Skeletal muscle satellite cell (primary cell): Measurements from ENCODE around the gene PAK4.

Experiments
- H3K27me3 ChIP-seq: 2 replicates; pipeline ENCODE4 v1.7.0; 2013; ENCODE audit warnings: low read length; ENCODE audit not compliant: control insufficient read depth, insufficient read depth
- H3K36me3 ChIP-seq: 2 replicates; pipeline ENCODE4 v1.7.0; 2013; ENCODE audit warnings: mild to moderate bottlenecking, control low read depth, low read length; ENCODE audit not compliant: insufficient read depth
- H3K4me1 ChIP-seq: 2 replicates; pipeline ENCODE4 v1.7.0; 2013; ENCODE audit warnings: low read length; ENCODE audit not compliant: control insufficient read depth, insufficient read depth
- H3K4me2 ChIP-seq: 2 replicates; pipeline ENCODE4 v1.7.0; 2013; ENCODE audit warnings: mild to moderate bottlenecking, low read length
- H3K4me3 ChIP-seq: 2 replicates; pipeline ENCODE4 v1.7.0; 2013; ENCODE audit warnings: low read length
- H3K9ac ChIP-seq: 2 replicates; pipeline ENCODE4 v1.7.0; 2013; ENCODE audit warnings: mild to moderate bottlenecking, low read depth, low read length, moderate library complexity
- H3K9me3 ChIP-seq: replicated peaks from 2 replicates; pipeline ENCODE4 v1.7.0; 2013; ENCODE audit warnings: mild to moderate bottlenecking, control low read depth, low read length

PAK4 gene

DNA sequence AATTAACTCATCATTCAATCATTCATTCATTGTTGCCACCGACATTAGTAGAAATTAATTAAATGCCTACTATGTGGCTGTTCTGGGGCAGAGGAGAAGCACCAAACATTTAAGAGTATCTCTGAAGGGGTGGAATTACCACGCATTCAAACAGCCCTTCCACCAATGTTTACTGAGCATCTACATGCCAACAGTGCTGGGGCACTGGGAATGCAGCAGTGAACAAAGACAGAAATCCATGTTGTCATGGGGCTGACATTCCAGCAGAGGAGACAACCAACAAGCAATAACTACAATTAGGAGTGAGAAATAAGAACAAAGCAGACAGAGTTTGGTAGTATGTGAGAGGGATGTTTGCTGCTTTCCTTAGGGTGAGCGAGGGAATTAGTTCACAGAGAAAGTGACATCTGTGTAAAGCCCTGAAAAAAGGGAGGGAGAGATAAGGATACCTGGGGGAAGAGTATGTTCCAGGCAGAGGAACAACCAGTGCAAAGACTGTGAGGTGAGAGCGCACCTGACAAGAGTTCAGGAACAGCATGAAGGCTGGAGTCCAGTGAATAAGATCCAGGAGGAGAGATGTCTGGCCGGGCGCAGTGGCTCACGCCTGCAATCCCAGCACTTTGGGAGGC, 1.3 kb upstream of the PAK4 start:
- no peak overlapping the region for H3K9ac ChIP-seq
- H3K4me1 ChIP-seq: peaks cover 30% of the 10 kb centered on the region
- peaks cover 6% of the 10 kb centered on the region for H3K27me3 ChIP-seq
- no peak overlapping the region for H3K4me2 ChIP-seq
- no peaks in the 10 kb centered on the region for H3K9me3 ChIP-seq
- H3K36me3 ChIP-seq: no peaks in the 10 kb centered on the region
- H3K4me3 ChIP-seq: no peak overlapping the region

DNA sequence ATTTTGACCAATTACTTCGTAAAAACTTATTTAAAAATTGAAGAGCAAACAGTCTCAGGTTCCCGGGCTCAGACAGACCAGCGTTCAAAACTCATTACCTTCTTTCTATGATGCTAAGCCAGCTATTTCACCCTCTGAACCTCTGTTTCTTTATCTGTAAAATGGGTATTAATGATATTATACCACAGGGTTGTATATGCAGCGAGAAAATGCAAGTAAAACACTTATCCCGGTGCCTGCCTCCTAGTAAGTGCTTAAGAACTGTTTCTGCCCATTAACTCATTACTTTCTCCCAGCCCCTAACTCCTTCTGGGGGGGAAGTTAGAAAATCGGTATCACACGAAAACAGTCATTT, 410 bp upstream of the PAK4 start:
- Histone ChIP-seq H3K4me3 (peak overlapping the region; percentile 92), H3K9ac (peak overlapping the region; percentile 44)

DNA sequence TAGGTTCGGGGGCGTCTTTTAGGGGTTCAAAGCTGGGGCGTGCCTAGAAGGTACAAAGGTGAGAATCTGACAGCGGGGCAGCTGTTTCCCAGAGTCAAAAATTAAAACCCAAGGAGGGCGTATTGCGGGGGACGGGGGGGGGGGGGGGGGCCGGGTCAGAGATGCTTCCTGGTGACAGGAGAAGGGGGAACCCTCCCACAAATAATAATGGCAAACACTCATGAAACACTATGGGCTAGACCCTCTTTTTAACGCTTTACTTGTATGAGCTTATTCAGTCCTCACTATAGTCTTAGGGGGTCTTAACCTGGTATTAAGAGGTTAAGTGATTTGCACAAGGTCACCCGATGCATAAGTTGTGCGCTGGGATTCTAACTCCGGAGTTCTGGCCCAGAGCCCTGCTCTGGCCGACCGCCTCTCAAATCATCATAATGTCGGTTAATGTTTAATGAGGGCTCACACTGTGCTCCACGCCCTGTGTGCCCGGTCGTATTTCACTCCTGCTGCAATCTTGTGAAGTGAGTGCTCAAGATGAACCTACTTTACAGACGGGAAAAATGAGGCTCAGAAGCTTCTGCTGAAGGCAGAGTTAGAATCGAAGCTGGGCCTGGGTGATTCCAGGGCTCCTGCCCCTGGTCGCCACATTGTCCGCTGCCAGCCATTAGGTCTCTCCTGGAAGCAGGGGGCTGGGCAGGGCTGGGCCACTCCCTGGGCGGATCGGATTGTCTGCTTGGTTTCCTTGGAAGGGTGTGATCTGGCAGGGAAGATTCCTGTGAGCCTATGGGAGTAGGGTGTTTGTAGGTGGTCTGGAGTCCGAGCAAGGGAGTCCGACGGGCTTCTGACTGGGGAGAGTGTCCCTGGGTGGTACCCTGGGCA, 964 bp downstream of the PAK4 start:
- Histone ChIP-seq H3K9me3 (no peaks in the 10 kb centered on the region), H3K4me3 (peak overlapping the region; percentile 92), H3K4me2 (peak overlapping the region; percentile 96), H3K4me1 (peaks cover 43% of the 10 kb centered on the region), H3K36me3 (no peaks in the 10 kb centered on the region), H3K9ac (peak overlapping the region; percentile 89), H3K27me3 (no peaks in the 10 kb centered on the region)

More for the DNA sequence above, 410 bp upstream of the PAK4 start:
- Histone ChIP-seq H3K4me1 (peaks cover 30% of the 10 kb centered on the region), H3K9me3 (no peaks in the 10 kb centered on the region), H3K27me3 (peaks cover 6% of the 10 kb centered on the region), H3K4me2 (peak overlapping the region; percentile 78), H3K36me3 (no peaks in the 10 kb centered on the region)

DNA sequence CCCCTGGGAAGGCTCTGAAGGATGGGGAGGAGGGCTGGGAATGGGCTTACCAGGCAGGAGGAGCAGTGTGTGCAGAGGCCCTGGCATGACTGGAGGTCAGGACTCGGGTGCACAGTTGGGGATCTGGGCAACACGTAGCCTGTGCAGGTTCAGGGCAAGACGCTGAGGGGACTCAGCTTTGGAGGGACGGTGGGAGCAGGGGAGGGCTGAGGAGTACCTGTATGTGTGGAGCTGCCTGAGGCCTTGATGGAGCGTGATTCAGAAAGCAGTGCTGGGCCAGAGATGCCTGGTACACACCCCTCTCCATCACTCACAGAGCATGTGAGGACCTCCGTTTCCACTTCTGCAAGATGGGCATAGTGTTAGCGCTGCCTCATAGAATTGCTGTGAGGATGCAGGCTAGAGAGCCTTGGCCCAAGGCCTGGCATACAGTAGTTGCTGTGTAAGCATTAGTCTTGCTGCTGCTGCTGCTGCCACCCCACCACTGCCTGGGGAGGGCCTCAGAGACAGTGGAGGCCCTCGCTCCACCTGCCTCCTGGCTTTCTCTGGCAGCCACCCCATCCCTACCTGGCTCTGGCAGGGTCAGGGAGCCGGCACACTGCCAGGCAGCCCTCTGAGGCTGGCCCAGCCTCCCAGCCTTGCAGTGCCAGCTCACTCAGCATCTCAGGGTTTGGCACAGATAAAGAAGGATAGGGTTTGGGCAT, 2.4 kb downstream of the PAK4 start:
- no peaks in the 10 kb centered on the region for H3K27me3 ChIP-seq
- H3K36me3 ChIP-seq: no peaks in the 10 kb centered on the region
- H3K9ac ChIP-seq: no peak overlapping the region
- no peak overlapping the region for H3K4me3 ChIP-seq
- peak overlapping the region; percentile 96 for H3K4me2 ChIP-seq
- H3K9me3 ChIP-seq: no peaks in the 10 kb centered on the region
- H3K4me1 ChIP-seq: peaks cover 45% of the 10 kb centered on the region

DNA sequence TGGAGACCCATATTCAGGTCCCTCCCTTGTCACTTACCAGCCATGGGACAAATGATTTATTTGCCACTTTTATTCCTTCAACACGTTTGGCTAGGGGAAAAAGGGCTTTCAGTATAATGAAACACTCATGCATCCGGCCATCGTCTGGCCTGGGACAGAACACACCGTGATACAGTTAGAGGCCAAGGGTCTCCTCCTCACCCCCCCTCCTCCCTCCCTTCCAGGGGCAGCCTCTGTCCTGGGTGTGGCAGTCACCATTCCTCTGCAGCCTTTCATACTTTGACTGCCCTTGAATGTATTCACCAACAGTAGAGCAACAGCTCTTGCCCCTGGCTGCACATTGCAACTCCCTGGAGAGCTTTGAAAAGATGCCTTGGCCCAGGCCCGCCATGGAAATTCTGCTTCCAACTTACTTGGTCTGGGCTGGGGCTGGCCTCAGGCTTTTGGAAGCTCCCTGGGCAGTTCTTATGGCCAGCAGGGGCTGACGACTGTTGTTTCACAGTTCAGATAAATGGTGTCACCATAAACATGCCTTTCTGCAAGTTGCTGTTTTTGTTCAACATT, 3.0 kb downstream of the PAK4 start:
- H3K4me1 ChIP-seq: peaks cover 45% of the 10 kb centered on the region
- peak overlapping the region; percentile 96 for H3K4me2 ChIP-seq
- H3K9me3 ChIP-seq: no peaks in the 10 kb centered on the region
- H3K4me3 ChIP-seq: no peak overlapping the region
- no peak overlapping the region for H3K9ac ChIP-seq
- H3K36me3 ChIP-seq: no peaks in the 10 kb centered on the region
- no peaks in the 10 kb centered on the region for H3K27me3 ChIP-seq

DNA sequence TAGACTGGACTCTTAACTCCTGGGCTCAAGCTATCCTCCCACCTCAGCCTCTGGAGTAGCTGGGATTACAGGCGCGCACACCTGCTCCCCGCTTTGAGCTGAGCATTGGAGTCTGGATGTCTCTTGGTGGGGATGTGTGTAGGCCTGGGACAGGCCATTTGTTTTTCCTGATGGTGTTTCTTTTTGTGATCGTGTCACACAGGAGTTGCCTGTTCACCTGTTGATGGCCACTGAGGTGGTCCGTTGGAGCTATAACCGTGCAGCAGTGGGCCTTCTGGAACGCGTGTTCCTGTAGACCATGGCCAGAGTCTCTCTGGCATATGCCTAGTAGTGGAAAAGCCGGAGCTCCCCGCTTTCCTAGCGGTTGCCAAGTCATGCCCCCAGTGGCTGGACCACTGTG, 3.5 kb downstream of the PAK4 start:
- H3K27me3 ChIP-seq: no peaks in the 10 kb centered on the region
- H3K36me3 ChIP-seq: no peaks in the 10 kb centered on the region
- H3K4me1 ChIP-seq: peaks cover 45% of the 10 kb centered on the region
- no peak overlapping the region for H3K4me2 ChIP-seq
- no peak overlapping the region for H3K4me3 ChIP-seq
- no peak overlapping the region for H3K9ac ChIP-seq
- H3K9me3 ChIP-seq: no peaks in the 10 kb centered on the region

DNA sequence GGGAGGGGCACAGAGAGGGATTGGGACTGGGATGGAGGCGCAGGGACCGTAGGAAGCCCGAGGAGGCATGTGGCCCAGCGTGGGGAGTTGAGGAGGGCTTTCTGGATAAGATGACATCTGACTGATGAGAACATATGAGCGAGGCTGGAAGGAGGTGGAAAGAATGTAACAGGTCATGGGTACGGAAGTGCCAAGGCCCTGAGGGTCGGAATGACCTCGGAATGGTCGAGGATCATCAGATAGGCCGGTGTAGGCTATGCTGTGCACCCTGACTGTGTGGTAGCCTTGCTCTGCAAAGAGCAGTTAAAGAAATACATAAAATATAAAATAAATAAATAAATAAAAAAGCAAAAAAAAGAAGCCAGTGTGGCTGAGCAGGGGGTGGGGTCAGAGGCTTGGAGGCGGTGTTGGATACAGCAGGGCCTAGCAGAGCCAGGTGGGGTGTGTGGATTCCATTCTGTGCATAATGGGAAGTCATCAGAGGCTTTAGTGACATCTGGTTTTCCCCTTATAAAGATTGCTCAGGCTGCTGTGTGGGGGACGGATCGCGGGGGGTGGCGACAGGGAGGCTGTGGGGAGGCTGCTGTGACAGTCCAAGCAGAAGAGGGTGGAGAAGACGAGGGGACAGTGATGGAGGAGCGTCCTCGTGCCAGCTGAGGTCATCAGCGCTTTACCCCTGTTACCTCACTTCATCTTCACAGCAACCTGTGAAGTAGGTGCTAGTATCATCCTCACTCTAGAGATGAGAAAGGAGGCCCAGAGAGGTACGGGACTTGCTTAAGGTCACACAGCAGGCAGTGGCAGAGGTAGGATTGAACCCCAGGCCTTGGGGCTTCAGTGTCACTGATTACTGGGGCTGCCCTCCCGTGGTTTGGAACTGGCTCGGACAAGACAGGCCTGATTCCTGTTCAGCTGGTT, 5.0 kb downstream of the PAK4 start:
- H3K27me3 ChIP-seq: no peaks in the 10 kb centered on the region
- peak overlapping the region; percentile 63 for H3K9ac ChIP-seq
- peak overlapping the region; percentile 39 for H3K4me3 ChIP-seq
- peaks cover 42% of the 10 kb centered on the region for H3K4me1 ChIP-seq
- H3K4me2 ChIP-seq: peak overlapping the region; percentile 63
- H3K9me3 ChIP-seq: no peaks in the 10 kb centered on the region
- no peaks in the 10 kb centered on the region for H3K36me3 ChIP-seq

DNA sequence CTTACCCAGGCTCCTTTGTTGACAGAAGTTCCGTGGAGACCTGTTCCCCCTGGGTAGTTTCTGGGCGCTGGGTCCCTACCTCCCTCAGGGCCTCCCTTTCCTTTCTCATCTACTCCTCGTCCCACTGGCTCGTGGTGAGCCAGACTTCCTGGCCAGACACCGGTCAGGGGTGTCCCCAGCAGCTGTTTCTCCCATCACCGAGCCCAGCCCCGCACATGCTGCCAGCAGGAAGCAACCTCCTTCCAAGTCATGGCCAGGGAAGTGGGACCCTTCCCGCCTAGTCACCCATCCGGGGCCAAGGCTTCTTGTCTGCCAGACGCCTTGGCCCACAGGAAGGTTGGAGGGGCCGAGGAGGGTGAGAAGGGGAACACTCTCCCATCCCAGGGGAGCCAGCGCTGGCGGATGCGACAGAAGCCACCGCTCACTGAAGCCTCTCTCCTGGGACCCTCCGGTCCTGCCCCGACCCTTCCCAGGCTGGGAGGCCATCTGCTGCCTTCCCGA, 5.7 kb downstream of the PAK4 start:
- H3K4me3 ChIP-seq: peak overlapping the region; percentile 39
- peak overlapping the region; percentile 63 for H3K4me2 ChIP-seq
- H3K27me3 ChIP-seq: no peaks in the 10 kb centered on the region
- peaks cover 42% of the 10 kb centered on the region for H3K4me1 ChIP-seq
- no peaks in the 10 kb centered on the region for H3K36me3 ChIP-seq
- H3K9ac ChIP-seq: peak overlapping the region; percentile 63
- H3K9me3 ChIP-seq: no peaks in the 10 kb centered on the region

DNA sequence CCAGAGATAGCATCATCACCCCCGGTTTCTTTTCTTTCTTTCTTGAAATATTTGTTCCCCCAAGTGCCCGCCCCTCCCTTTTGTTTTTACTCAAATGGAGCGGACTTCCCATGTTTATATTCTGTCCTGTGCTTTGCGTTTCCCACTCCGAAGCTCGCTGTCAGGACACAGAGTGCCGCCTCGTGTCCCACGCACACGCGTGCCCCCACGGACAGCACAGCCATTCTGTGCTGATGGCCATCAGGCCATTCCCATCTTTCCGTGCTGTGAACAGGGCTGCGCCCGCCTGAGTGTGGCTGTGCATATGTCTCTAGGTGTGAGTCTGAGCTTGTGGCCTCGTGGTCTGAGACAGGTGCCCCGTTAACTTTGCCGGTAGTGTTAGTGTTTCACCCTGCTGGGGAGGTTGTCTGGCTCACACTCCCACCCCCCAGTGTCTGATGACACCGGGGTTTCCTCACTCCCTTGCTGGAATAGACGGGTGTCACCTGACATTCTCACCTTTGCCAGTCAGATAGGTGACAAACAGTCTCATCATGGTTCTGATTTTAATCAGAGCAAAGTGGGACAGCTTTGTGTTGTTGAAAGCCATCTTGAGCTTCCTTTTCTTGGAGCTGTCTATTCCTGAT, 6.9 kb downstream of the PAK4 start:
- Histone ChIP-seq H3K4me1 (peaks cover 32% of the 10 kb centered on the region), H3K9ac (no peak overlapping the region), H3K4me2 (no peak overlapping the region), H3K27me3 (no peaks in the 10 kb centered on the region), H3K4me3 (no peak overlapping the region), H3K36me3 (no peaks in the 10 kb centered on the region), H3K9me3 (no peaks in the 10 kb centered on the region)

DNA sequence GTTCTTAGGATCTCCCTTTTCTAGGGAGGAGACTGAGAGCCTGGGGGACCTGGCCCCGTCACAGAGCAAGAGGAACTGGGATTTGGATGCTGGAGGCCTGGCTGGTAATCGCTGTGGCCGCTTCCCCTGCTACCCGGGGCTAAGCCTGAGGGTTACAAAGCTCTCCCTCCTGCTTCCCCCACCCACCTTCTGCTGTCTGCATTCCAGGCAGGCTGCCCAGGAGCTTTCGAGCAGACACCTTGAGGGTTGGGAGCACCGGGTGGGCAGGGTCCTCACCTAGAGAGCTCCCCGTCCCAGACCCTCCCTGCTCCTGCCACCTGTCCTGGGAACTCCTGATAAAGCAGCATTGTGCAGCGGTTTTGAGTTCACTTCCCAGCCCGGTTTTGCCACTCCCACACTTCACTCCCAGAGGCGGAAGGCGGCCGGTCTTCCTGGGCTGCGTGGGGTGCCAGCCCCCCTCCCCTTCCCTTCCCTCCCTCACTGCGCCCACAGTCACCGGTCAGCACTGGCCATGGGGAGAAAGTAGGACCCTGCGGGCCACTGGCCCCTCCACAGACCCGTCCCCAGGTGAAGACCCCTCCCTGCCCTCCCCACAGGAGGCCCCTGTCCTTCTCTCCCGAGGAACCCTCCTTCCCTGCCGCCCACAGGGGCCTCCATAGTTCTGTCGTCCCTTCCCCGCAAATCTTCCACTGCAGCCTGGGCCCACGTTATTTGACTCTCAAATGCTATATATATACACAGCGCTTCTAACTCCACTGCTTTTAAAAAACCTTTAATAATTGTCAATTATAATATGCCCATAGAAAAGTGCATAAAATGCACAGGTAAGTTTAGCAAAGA, 8.1 kb downstream of the PAK4 start:
- H3K4me1 ChIP-seq: peaks cover 21% of the 10 kb centered on the region
- H3K9ac ChIP-seq: no peak overlapping the region
- no peak overlapping the region for H3K4me3 ChIP-seq

More for the DNA sequence above, 8.1 kb downstream of the PAK4 start:
- Histone ChIP-seq H3K4me2 (no peak overlapping the region), H3K36me3 (no peaks in the 10 kb centered on the region), H3K9me3 (no peaks in the 10 kb centered on the region), H3K27me3 (no peaks in the 10 kb centered on the region)
